ENCODE measurements around the gene AGL. TPM values are rescaled to one million over a fixed set of nuclear protein-coding genes. Genes with fewer than 3 reads are reported as not detected.
"Not testable (repeated sequence)": the region's sequence is repeated elsewhere in the genome, so short reads cannot be mapped to it uniquely, and the experiment has no call there.

Gene AGL
- total RNA-seq, 1 donor from 2014 or later = 10.7 TPM

DNA sequence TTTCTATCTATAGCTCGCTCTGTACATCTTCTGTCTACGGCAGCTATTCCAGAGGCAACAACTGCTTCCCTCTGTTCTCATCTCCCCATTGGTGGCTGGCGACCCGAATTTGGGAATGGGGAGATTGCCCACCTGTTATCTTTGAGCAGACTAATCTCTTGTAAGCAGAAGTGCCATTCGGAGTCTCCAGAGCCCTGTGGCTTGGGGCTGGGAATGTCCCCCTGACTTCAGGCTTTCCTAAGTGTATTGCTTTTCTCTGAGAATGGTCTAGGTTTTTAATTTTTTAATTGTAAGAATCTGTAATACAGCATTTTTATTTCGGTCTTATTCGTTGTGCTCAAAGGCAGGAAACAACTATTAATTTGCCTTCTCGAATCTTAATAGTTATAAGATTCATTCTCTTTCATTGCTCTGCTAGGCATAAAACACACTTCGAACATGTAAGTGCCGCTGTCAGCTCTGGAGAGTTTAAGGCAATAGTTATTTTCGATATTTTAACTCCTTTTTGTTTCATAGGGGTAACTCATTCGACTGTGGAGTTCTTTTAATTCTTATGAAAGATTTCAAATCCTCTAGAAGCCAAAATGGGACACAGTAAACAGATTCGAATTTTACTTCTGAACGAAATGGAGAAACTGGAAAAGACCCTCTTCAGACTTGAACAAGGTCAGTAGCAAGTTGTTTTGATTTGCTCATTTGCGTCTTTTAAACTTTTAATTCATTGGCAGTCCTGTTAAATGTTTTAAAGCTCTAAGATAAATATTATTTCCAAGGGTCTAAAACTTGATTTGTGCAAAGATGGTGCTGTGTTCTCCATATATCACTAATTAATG lies 514 bp downstream of the AGL start:
- DNase-seq (ENCODE audit: low read depth, low spot score) = no peak

DNA sequence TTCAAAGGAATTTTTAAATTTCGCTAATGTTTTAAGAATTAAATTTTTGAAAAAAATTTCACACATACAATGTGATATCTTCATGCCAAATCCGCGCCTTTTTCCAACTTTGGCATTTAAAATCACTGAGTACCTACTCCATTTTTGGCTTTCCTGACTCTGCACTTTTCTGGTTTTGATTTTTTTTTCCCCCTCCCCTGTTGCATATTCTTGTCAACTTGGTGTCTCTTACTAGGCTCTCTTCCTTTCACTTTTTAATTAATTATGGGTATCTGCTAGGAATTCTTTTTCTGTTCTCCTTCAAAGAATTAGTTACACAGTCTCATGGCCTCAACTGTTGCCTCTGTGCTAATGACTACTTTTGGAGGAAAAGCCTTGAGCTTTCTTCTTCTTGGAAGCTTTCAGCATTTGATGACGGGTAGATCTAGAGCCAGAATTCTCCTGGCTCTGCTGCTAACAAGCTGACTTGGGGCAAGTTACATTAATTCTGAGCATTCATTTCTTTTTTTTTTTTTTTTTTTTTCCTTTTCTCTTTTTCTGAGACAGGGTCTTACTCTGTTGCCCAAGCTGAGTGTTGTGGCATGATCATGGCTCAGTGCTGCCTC lies 1.8 kb downstream of the AGL start:
- DNase-seq (ENCODE audit: low read depth, low spot score) = no peak

DNA sequence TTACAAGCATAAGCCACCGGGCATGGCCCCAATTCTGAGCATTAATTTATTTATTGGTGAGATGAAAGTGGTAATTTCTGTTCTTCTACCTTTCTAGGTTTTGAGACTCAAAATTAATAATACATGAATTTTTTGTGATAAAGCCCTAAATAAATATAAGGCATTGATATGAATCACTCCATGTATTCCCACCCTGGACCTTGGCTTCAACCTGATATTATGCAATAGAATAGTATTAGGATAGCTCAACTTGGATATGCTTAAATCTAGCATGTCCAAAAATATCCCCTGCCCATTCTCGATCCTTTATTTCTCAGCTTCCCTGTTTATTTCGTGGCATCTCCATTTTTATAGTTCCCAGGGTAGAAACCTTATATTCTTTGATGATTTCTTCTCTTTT lies 2.5 kb downstream of the AGL start:
- DNase-seq (ENCODE audit: low read depth, low spot score) = no peak

DNA sequence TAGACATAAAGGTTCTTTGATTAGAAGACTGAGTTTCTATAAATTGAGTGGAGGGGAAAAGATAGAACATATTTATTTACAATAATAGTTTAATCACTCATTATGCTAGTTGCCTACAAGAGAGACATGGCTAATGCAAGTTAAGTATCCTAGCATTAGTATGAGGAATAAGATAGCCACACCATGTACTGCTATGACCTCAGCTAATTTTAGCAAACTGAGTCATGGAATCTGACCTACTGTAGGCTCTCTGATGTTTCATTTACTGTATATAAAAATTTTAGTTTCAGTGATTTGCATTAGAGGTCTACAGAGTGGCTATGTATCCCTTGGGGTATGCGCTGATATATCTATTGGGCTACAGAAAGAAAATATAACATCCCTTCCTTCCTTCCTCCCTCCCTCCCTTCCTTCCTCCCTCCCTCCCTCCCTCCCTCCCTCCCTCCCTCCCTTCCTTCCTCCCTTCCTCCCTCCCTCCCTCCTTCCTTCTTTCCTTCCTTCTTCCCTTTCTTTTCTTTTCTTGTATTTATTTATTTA lies 5.8 kb downstream of the AGL start:
- no peak for DNase-seq (ENCODE audit: low read depth, low spot score)

DNA sequence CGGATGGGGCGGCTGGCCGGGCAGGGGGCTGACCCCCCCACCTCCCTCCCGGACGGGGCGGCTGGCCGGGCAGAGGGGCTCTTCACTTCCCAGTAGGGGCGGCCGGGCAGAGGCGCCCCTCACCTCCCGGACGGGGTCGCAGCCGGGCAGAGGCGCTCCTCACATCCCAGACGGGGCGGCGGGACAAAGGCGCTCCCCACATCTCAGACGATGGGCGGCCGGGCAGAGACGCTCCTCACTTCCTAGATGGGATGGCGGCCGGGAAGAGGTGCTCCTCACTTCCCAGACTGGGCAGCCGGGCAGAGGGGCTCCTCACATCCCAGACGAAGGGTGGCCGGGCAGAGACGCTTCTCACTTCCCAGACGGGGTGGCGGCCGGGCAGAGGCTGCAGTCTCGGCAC lies 6.9 kb downstream of the AGL start:
- DNase-seq (ENCODE audit: low read depth, low spot score) = not testable (repeated sequence)

DNA sequence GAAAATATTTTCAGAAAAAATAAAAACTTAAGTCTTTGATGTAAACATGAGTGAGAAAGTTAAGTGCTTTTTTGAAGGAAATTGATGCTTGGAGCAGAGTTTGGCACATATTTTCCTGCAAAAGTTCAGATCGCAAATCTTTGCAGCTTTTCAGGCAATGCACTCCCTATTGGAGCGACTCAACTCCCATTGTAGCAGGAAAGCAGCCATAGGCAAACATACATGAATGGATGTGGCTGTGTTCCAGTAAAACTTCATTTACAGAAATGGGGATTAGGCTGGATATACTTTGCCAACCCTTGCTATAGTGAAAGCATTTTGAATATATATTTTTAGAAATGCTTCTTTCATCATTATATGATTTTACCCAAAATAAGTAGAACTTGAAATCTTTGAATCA lies 8.1 kb downstream of the AGL start:
- no peak for DNase-seq (ENCODE audit: low read depth, low spot score)

DNA sequence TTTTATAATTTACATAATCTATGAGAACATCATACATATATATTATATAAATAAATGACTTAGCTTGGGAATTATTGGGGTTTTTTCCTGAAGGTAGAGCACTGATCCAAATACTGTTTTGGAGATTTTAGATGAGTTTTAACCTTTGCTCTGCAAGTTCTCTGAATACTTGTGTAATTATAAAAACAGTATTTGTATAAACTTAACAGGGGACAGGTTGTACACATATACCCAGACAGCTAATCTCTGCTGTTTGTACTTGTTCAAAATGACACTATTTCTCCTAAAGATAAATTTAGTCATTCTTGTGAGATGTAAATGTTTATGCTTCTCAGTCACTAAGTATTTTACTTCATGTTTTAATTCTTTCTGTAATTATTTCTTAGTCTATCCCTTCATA lies 8.7 kb downstream of the AGL start:
- no peak for DNase-seq (ENCODE audit: low read depth, low spot score)

DNA sequence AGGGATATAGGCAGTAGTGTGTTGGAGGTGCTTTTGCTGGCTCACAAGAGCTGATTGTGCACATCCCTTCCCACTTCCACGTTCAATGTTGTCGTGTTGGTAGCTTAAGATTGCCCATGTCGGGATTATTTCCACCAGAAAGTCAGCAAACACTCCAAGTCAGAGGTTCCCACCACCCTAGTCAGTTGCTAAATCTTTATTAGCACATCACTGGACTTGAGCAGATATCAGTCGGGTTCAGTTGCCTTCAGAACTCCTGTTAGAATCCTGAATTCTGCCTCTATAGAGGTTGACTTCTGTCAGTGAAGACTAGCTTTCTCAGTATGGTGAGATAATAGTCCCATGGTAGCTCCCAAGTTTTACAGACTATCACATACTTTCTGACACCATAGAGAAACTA lies 10.5 kb downstream of the AGL start:
- no peak for DNase-seq (ENCODE audit: low read depth, low spot score)

DNA sequence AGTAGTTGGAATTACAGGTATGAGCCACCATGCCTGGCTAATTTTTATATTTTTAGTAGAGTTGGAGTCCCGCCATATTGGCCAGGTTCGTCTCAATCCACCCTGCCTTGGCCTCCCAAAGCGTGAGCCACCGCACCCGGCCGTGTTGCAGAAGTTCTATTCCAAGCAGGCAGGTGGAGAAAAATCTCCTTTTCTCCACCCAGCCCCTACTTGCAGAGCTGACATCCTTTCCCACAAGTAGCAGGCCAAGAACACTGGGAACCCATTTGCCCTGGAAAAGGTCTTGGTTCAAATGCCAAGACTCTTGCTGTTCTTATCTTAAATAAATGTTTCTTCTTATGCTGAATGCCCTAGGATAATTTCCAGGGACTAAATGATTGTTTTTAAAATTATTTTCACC lies 17.5 kb downstream of the AGL start:
- DNase-seq (ENCODE audit: low read depth, low spot score) = no peak

DNA sequence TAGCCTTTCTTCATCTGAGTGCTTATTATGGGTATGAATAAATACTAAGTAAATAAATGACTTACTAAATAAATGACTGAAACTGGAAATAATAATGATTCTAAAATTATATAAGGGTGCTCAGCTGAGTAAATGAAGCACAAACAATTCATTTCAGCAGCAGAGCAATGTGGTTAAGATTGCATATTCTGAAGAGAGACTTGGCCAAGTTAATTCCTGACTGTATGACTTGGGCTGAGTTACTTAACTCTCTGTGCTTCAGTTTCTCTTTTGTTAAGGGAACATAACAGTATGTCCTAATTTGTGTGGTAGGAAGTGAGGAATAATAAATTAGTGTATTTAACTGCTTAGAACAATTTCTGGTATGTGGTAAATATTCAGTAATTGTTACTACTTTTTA lies 19.1 kb downstream of the AGL start:
- DNase-seq (ENCODE audit: low read depth, low spot score) = no peak

DNA sequence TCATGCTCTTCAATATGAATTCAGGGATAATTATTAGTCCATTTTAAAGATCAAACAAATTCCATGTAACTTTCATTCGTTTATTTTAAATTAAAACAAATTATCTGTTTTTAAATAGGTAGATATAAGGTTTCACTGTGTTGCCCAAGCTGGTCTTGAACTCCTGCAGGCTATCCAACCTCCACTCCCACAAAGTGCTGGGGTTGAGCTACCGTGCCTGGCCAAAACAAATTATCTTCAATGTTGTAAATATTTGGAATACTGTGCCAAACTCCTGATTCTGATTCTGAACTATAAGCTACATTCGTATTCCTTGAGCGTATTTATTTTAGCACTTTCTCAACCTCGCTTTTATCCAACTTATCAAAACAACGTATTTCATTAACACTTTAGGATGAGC lies 19.6 kb downstream of the AGL start:
- DNase-seq (ENCODE audit: low read depth, low spot score) = no peak

DNA sequence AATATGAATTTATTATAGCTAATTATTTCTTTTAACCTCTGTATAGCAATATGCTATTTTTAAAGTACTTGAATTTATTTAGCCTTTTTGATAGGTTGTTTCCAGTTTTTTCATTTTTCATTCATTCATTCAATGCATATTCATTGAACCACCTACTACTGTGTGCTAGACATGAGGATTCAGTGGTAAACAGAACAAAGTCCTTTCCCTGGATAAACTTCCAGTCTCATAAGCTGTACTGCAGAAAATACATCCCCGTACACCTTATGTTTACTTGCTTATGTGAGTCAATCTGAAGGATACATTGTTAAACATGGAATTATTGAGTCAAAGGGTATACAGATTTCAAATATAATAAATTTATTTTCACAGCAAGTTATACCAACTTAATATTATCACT lies 21.9 kb downstream of the AGL start:
- DNase-seq (ENCODE audit: low read depth, low spot score) = no peak

DNA sequence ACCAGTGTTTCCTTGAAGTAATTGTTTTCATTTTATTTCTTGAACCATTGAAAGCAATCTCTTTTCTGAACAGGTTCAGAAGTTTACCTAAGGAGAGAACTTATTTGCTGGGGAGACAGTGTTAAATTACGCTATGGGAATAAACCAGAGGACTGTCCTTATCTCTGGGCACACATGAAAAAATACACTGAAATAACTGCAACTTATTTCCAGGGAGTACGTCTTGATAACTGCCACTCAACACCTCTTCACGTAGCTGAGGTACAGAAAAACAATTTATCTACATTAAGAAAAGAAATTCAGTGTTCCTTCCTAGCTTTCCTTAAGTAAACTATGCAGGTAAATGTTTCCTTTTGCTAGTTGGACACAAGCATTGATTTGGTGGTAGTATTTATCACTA lies 27.4 kb downstream of the AGL start:
- no peak for DNase-seq (ENCODE audit: low read depth, low spot score)

DNA sequence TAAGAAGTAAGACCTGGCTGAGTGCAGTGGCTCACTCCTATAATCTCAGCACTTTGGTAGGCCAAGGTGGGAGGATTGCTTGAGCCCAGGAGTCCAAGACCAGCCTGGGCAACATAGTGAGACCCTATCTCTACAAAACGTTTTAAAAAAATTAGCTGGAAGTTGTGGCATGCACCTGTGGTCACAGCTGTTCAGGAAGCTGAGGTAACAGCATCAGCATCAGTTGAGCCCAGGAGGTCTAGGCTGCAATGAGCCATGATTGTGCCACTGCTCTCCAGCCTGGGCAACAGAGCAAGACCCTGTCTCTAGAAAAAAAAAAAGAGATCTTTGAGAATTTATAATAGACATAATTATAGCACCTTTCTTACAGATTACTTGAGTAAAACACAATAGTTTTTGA lies 36.0 kb downstream of the AGL start:
- no peak for DNase-seq (ENCODE audit: low read depth, low spot score)

DNA sequence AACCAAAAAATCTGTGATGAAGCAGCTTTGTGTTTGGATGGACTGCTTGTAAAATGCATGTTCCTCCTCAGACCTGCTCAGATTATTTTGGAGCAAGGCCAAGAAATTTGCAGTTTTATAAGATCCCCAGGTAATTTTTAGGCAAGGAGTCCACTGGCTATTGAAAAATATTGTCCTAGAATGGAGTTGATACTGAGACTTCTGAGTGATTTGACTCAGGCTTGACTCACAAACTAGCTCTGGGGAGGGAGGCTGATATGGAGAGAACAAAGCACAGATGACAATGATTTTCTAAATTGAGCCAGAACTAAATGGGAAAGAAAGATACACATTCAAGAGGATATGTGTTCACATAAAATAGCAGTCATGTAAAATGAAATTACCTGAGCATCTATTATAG lies 36.7 kb downstream of the AGL start:
- DNase-seq (ENCODE audit: low read depth, low spot score) = no peak

DNA sequence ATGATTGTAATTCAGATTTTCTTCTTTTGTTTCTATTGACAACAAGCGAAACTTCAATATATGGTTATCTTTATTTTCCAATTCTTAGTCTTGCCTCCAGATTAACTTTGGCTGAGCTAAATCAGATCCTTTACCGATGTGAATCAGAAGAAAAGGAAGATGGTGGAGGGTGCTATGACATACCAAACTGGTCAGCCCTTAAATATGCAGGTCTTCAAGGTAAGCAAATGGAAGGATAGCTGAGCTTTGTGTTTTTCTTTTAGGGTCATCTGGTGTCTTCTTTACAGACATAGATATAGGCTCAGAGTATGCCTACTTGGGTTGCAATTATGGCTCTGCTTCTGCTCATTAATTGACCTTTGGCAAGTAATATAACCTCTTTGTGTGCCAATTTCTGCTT lies 37.7 kb downstream of the AGL start:
- DNase-seq (ENCODE audit: low read depth, low spot score) = no peak

DNA sequence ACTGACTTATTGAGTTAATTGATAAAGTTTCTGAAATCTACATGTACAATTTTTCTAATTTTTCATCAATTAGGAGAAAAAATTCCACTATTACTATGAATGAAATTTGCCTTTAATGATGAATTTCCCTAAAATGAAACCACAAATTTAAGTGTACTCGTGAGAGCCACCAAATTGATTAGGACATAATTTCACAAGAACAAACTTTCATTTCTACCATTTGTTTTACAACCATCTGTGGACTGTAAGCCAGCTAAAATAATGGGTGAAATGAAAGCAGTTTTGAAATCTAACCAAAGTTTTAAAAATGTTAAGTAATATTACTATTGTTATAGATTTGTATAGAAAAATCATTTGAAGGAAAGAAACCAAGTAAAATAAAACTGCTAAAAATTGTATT lies 41.8 kb downstream of the AGL start:
- DNase-seq (ENCODE audit: low read depth, low spot score) = no peak

DNA sequence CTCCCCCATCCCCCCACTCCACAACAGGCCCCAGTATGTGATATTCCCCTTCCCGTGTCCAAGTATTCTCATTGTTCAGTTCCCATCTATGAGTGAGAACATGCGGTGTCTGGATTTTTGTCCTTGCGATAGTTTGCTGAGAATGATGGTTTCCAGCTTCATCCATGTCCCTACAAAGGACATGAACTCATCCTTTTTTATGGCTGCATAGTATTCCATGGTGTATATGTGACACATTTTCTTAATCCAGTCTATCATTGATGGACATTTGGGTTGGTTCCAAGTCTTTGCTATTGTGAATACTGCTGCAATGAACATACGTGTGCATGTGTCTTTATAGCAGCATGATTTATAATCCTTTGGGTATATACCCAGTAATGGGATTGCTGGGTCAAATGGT lies 53.1 kb downstream of the AGL start:
- DNase-seq (ENCODE audit: low read depth, low spot score) = not testable (repeated sequence)

DNA sequence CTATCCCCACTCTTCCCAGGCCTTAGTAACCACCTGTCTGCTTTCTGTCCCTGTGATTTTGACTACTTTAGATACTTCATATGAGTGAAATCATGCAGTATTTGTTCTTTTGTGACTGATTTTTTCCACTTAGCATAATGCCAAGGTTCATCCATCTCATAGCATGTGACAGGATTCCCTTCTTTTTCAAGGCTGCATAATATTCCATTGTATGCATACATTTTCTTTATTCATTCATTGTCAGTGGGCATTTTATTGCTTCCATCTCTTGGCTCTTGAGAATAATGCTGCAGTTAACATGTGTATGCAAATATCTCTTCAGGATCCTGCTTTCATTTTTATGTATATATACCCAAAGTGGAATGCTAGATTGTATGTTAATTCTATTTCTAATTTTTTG lies 56.4 kb downstream of the AGL start:
- DNase-seq (ENCODE audit: low read depth, low spot score) = no peak

DNA sequence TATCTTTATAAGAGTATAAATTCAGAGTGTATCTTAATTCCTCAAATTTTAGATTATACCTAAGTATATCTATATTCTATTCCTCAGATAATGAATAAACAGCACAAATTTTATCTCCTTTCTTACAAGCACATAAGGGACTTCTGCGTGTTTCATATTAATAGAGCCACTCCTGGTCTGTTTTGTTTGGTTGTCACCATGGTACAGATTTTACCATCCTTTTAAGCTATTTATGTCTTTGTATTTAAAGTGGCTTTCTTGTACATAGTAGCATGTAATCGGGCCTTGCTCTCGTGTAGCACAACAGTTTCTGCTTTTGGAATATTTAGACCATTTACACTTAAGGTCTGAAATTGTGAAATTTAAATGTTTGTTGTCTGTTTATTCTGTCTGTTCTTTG lies 67.1 kb downstream of the AGL start:
- no peak for DNase-seq (ENCODE audit: low read depth, low spot score)

DNA sequence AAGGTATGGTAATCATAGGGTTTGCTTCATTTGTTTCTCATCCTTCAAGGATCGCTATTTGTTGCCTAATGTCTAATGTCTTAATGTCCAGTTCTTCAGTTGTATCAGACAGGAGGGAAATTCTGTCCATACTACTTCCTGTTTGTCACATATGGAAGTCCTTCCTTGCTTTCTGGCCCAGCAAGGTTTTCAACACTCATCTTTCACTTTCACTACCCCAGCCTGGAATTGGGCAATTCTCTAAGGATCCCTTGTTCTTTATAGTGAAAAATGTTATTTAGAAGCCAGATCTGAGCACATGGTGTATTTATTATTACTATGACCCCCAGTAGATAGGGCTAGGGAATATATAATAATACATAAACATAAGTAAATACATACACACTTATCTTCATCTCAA lies 69.1 kb downstream of the AGL start:
- no peak for DNase-seq (ENCODE audit: low read depth, low spot score)

DNA sequence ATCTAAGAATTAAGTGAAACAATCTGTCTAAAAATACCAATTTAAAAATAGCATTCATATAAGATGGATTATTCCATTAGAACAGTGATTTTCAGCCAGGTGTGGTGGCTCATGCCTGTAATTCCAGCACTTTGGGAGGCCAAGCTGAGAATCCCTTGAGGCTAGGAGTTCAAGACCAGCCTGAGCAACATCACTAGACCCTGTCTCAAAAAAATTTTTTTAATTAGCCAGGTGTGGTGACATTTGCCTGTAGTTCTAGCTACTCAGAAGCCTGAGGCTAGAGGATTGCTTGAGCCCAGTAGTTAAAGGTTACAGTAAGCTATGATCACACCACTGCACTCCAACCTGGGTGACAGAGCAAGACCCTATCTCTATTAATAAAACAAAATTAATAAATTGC lies 84.6 kb downstream of the AGL start:
- DNase-seq (ENCODE audit: low read depth, low spot score) = no peak

DNA sequence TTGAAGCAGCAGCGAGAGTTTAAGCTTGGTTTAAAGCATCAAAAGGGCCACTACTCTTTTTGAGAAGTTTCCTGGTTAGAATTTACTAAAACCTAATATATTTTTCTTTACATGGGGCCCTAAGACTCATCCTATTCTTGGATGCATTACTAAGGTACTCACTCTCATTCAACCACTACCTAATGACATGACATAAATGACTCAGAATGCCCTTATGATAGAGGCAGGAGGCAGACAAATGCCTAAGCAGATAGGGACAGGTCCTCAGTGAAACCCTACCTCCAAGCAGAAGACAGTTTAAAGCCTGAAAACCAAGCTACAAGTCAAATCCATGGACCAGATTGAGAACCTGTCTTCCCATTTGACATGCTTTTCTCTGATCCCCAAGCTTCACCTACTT lies 85.4 kb downstream of the AGL start:
- DNase-seq (ENCODE audit: low read depth, low spot score) = no peak

Data from pulmonary artery endothelial cell (primary cell).